ENCODE measurements around the gene NPHP4. TPM values are rescaled to one million over a fixed set of nuclear protein-coding genes. Genes with fewer than 3 reads are reported as not detected.

The NPHP4 gene
- total RNA-seq, 1 experiment from 2014 or later: 20.0 TPM

- Histone ChIP-seq H3K27me3 (ENCODE audit: insufficient read depth, low read length) (no peaks in the 10 kb centered on the region), H3K9ac (ENCODE audit: low read length) (no peak overlapping the region), H3K9me2 (ENCODE audit: insufficient read depth) (no peaks in the 10 kb centered on the region), H3K9me3 (ENCODE audit: control insufficient read depth in 1 of 2, insufficient read depth in 1 of 2, low read depth in 1 of 2, low read length in 2 of 2) (no peaks in the 10 kb centered on the region), H3K4me3 (replicated peaks in 1 of 2; ENCODE audit: low read depth in 1 of 2, low read length in 2 of 2) (no peak overlapping the region), H3K4me2 (ENCODE audit: low read length) (no peak overlapping the region), H3K79me2 (ENCODE audit: insufficient read depth, low read length) (no peaks in the 10 kb centered on the region), H3K36me3 (ENCODE audit: control insufficient read depth in 1 of 2, insufficient read depth in 2 of 2, low read length in 2 of 2) (0 out of 4 replicates have a peak, but pooled peaks cover 4% of the 10 kb centered on the region in 2 experiments), H3K4me1 (ENCODE audit: control insufficient read depth in 1 of 2, insufficient read depth in 2 of 2, low read length in 2 of 2) (no peaks in the 10 kb centered on the region), H4K20me1 (ENCODE audit: insufficient read depth) (no peaks in the 10 kb centered on the region), H3K27ac (ENCODE audit: low read depth, low read length) (no peak overlapping the region), H2AFZ (ENCODE audit: low read depth, low read length, poor library complexity, severe bottlenecking) (no peak overlapping the region)
- DNase-seq (ENCODE audit: low read depth, low spot score): no peak
- ChIA-PET CTCF (no interaction called here), POLR2A (no interaction called here), RAD21 (ENCODE audit: low non-redundant PET in 1 of 2, low total read pairs in 2 of 2, uncharacterized antibody in 2 of 2, unreplicated experiment in 2 of 2) (no interaction called here)
- intact Hi-C loops (cut with micrococcal nuclease): no loop called here
- no peak for ATAC-seq
- BruUV-seq (replicated peaks): no TSS peak
- TF ChIP-seq POLR2A (IDR thresholded peaks at IDR 0.05; ENCODE audit: borderline replicate concordance, extremely low read depth, insufficient read depth, insufficient read length) (no peak), SIN3A (IDR thresholded peaks at IDR 0.05; ENCODE audit: low read depth) (no peak), EGR1 (IDR thresholded peaks at IDR 0.05; ENCODE audit: low read depth) (no peak), RAD21 (IDR thresholded peaks at IDR 0.05; ENCODE audit: low read depth) (no peak), CTCF (IDR thresholded peaks at IDR 0.05 in 2 of 3, conservative IDR thresholded peaks at IDR 0.05 in 1 of 3; ENCODE audit: borderline replicate concordance in 1 of 3, insufficient read depth in 1 of 3, low read depth in 2 of 3, low read length in 2 of 3) (no peak), EZH2phosphoT487 (IDR thresholded peaks at IDR 0.05; ENCODE audit: borderline replicate concordance) (no peak), JUND (IDR thresholded peaks at IDR 0.05) (no peak), TCF7L2 (IDR thresholded peaks at IDR 0.05; ENCODE audit: borderline replicate concordance, extremely low read depth, insufficient read depth, insufficient read length) (no peak), FOSL1 (IDR thresholded peaks at IDR 0.05; ENCODE audit: low read depth) (no peak), SP1 (IDR thresholded peaks at IDR 0.05; ENCODE audit: low read depth) (no peak), ATF3 (IDR thresholded peaks at IDR 0.05) (no peak), REST (IDR thresholded peaks at IDR 0.05; ENCODE audit: low read depth) (no peak), SRF (IDR thresholded peaks at IDR 0.05; ENCODE audit: low read depth) (no peak), ZNF274 (IDR thresholded peaks at IDR 0.05; ENCODE audit: low read depth, low read length) (no peak), ZFX (IDR thresholded peaks at IDR 0.05) (no peak), CBX3 (IDR thresholded peaks at IDR 0.05; ENCODE audit: low read depth) (no peak)
Observed at GRCh38 chr1:5954964-5955363, 37.3 kb downstream of the NPHP4 start.
